Fibroblast of lung (primary cell): Measurements from ENCODE around the gene ATL1. TPM values are rescaled to one million over a fixed set of nuclear protein-coding genes. Genes with fewer than 3 reads are reported as not detected.
"Not testable (repeated sequence)": the region's sequence is repeated elsewhere in the genome, so short reads cannot be mapped to it uniquely, and the experiment has no call there.

Experiments used
- DNase-seq, 2 donors: peaks; one replicate each; pipeline versions ENCODE4 v3.0.0 to v3.0.0-alpha.2; 2010; ENCODE audit warnings: low read depth in 2 of 2
- H2AFZ ChIP-seq: 2 replicates; pipeline ENCODE4 v1.5.1; 2012; ENCODE audit warnings: low read length, control low read depth, inconsistent platforms
- H3K27ac ChIP-seq: 2 replicates; pipeline ENCODE4 v1.5.1; 2011; ENCODE audit warnings: low read length, control low read depth; ENCODE audit not compliant: insufficient read depth
- H3K27me3 ChIP-seq: 2 replicates; pipeline ENCODE4 v1.5.1; 2011; ENCODE audit warnings: mild to moderate bottlenecking, low read length; ENCODE audit not compliant: control insufficient read depth, insufficient read depth
- H3K36me3 ChIP-seq: 2 replicates; pipeline ENCODE4 v1.5.1; 2011; ENCODE audit warnings: low read length; ENCODE audit not compliant: control insufficient read depth, insufficient read depth
- H3K4me1 ChIP-seq: 2 replicates; pipeline ENCODE4 v1.5.1; 2011; ENCODE audit warnings: low read length; ENCODE audit not compliant: control insufficient read depth, insufficient read depth; ENCODE audit errors: extremely low read depth
- H3K4me2 ChIP-seq: 2 replicates; pipeline ENCODE4 v1.5.1; 2011; ENCODE audit warnings: low read length, control low read depth; ENCODE audit not compliant: insufficient read depth; ENCODE audit errors: extremely low read depth
- H3K4me3 ChIP-seq, 4 experiments: fragments of 200-600 bp in 1 of 4; sonication (generic) in 1 of 4; replicated peaks in 1 of 4; 2 replicates each; pipeline ENCODE4 v1.5.1; 2011 to 2016; ENCODE audit warnings: low read length in 4 of 4, low read depth in 3 of 4, mild to moderate bottlenecking in 3 of 4, control low read depth in 2 of 4, inconsistent platforms in 1 of 4, mixed read lengths in 1 of 4; ENCODE audit not compliant: insufficient read depth in 1 of 4; ENCODE audit errors: control extremely low read depth in 1 of 4
- H3K79me2 ChIP-seq: 2 replicates; pipeline ENCODE4 v1.5.1; 2012; ENCODE audit warnings: mild to moderate bottlenecking, low read length, inconsistent platforms; ENCODE audit not compliant: control insufficient read depth, insufficient read depth
- H3K9ac ChIP-seq: 2 replicates; pipeline ENCODE4 v1.5.1; 2011; ENCODE audit warnings: mild to moderate bottlenecking, low read length, control low read depth; ENCODE audit not compliant: insufficient read depth
- H3K9me3 ChIP-seq: 2 replicates; pipeline ENCODE4 v1.5.1; 2012; ENCODE audit warnings: low read depth, low read length; ENCODE audit not compliant: control insufficient read depth, insufficient read depth
- H4K20me1 ChIP-seq: 2 replicates; pipeline ENCODE4 v1.5.1; 2011; ENCODE audit warnings: low read length; ENCODE audit not compliant: control insufficient read depth, insufficient read depth; ENCODE audit errors: extremely low read depth
- EZH2 ChIP-seq: IDR thresholded peaks from 2 replicates; pipeline ENCODE4 v1.5.1; 2012; ENCODE audit warnings: low read length, control low read depth, mild to moderate bottlenecking; ENCODE audit errors: missing control alignments
- polyA plus RNA-seq, 2 donors: library from polyadenylated mRNA; depleted of rRNA in 1 of 2; stranded (reverse) in 1 of 2; unstranded in 1 of 2; fragments of >200 nt; gene quantifications; 2 replicates each; pipeline ENCODE4 v1.2.1, GENCODE V29; 2011 to 2012; ENCODE audit warnings: missing spikeins in 1 of 2
- total RNA-seq: library from RNA; depleted of rRNA; stranded (reverse); fragments of >200 nt; gene quantifications from 2 replicates; pipeline ENCODE4 v1.2.1, GENCODE V29; 2014
- TF ChIP-seq, protein P1 (sequence below), 2 donors: IDR thresholded peaks in 1 of 2; conservative IDR thresholded peaks in 1 of 2; 1 replicate in 1 of 2; 2 replicates in 1 of 2; pipeline ENCODE4 v1.5.1; 2011 to 2012; ENCODE audit warnings: low read length in 2 of 2, control low read depth in 1 of 2, inconsistent platforms in 1 of 2, low read depth in 1 of 2, mild to moderate bottlenecking in 1 of 2

The ATL1 gene
- total and polyA plus RNA-seq, 2 donors (not counting 1 experiment from before 2014, with no cell fraction given) = 14.9 to 16.2 TPM

DNA sequence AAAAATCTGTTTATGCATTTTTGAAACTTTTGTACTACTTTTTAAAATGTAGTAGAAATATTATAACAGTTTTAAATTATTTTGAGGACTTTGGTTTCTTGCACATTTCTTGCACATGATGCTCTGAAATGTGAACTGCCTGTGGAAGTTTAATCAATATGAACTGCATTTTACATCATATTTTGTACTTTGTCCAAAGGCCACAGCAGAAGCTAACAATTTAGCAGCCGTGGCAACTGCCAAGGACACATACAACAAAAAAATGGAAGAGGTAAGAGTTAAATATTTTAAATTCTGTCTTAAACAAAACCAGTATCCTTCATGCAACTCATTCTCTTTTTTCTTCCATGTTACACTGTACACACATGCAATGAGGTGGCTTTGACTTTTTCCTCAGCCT is 63.0 kb downstream of the ATL1 start:
- no peak overlapping the region for H2AFZ ChIP-seq

GRCh38 chr14:50624447-50624846 is 64.5 kb downstream of the ATL1 start:
- Histone ChIP-seq H3K9me3 (no peaks in the 10 kb centered on the region), H4K20me1 (no peaks in the 10 kb centered on the region), H3K9ac (no peak overlapping the region), H2AFZ (no peak overlapping the region), H3K27me3 (no peaks in the 10 kb centered on the region), H3K27ac (no peak overlapping the region), H3K79me2 (no peaks in the 10 kb centered on the region), H3K4me2 (no peak overlapping the region), H3K36me3 (peaks cover 4% of the 10 kb centered on the region), H3K4me1 (peaks cover 2% of the 10 kb centered on the region), H3K4me3 (no peak overlapping the region)
- DNase-seq = no peak
- TF ChIP-seq, protein P1, sequence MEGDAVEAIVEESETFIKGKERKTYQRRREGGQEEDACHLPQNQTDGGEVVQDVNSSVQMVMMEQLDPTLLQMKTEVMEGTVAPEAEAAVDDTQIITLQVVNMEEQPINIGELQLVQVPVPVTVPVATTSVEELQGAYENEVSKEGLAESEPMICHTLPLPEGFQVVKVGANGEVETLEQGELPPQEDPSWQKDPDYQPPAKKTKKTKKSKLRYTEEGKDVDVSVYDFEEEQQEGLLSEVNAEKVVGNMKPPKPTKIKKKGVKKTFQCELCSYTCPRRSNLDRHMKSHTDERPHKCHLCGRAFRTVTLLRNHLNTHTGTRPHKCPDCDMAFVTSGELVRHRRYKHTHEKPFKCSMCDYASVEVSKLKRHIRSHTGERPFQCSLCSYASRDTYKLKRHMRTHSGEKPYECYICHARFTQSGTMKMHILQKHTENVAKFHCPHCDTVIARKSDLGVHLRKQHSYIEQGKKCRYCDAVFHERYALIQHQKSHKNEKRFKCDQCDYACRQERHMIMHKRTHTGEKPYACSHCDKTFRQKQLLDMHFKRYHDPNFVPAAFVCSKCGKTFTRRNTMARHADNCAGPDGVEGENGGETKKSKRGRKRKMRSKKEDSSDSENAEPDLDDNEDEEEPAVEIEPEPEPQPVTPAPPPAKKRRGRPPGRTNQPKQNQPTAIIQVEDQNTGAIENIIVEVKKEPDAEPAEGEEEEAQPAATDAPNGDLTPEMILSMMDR (conservative IDR thresholded peaks at IDR 0.05 in 1 of 2, IDR thresholded peaks at IDR 0.05 in 1 of 2; ENCODE audit: low read depth in 1 of 2, low read length in 2 of 2) = no peak
- no peak for TF ChIP-seq EZH2

More for the DNA sequence above, 63.0 kb downstream of the ATL1 start:
- H4K20me1 ChIP-seq = no peaks in the 10 kb centered on the region
- H3K79me2 ChIP-seq = no peaks in the 10 kb centered on the region
- no peak for TF ChIP-seq EZH2
- TF ChIP-seq, protein P1 (conservative IDR thresholded peaks at IDR 0.05 in 1 of 2, IDR thresholded peaks at IDR 0.05 in 1 of 2; ENCODE audit: low read depth in 1 of 2, low read length in 2 of 2) = no peak
- H3K4me2 ChIP-seq = no peak overlapping the region
- H3K27ac ChIP-seq = no peak overlapping the region
- H3K36me3 ChIP-seq = peaks cover under 1% of the 10 kb centered on the region
- peaks cover 2% of the 10 kb centered on the region for H3K4me1 ChIP-seq
- peak in 1 of 2 donors; percentile 18 for DNase-seq
- H3K9ac ChIP-seq = no peak overlapping the region
- no peaks in the 10 kb centered on the region for H3K27me3 ChIP-seq
- no peaks in the 10 kb centered on the region for H3K9me3 ChIP-seq
- no peak overlapping the region for H3K4me3 ChIP-seq

- H2AFZ ChIP-seq, DNase-seq, H3K27me3 ChIP-seq, H3K36me3 ChIP-seq, H3K9me3 ChIP-seq, H3K27ac ChIP-seq, H3K9ac ChIP-seq, H4K20me1 ChIP-seq, H3K4me3 ChIP-seq, H3K4me1 ChIP-seq, H3K79me2 ChIP-seq, H3K4me2 ChIP-seq: not testable (repeated sequence)
Measured at GRCh38 chr14:50624947-50625346, 65.0 kb downstream of the ATL1 start.
